ENCODE measurements around the gene PM20D2.

The PM20D2 gene

GRCh38 chr6:89199579-89199978 lies 53.7 kb downstream of the PM20D2 start:
- Histone ChIP-seq H3K4me3 (ENCODE audit: insufficient read depth, low read depth, low read length) (no peak overlapping the region), H3K27ac (ENCODE audit: insufficient read depth, low read depth, low read length, poor library complexity, severe bottlenecking) (no peak overlapping the region), H3K36me3 (ENCODE audit: control insufficient read depth, insufficient read depth, low read length) (no peaks in the 10 kb centered on the region), H3K4me1 (ENCODE audit: control insufficient read depth, insufficient read depth, low read length) (peaks cover 3% of the 10 kb centered on the region), H3K27me3 (ENCODE audit: control insufficient read depth, insufficient read depth, low read length, poor library complexity, severe bottlenecking) (no peaks in the 10 kb centered on the region), H3K9me3 (ENCODE audit: control insufficient read depth, low read length) (no peaks in the 10 kb centered on the region)
- 88 to 99% methylated on average over 2 of the region's 2 CpGs for WGBS, 2 experiments

- Histone ChIP-seq H3K9me3 (ENCODE audit: control insufficient read depth, low read length) (no peaks in the 10 kb centered on the region), H3K4me3 (ENCODE audit: insufficient read depth, low read depth, low read length) (no peak overlapping the region), H3K36me3 (ENCODE audit: control insufficient read depth, insufficient read depth, low read length) (no peaks in the 10 kb centered on the region), H3K27me3 (ENCODE audit: control insufficient read depth, insufficient read depth, low read length, poor library complexity, severe bottlenecking) (no peaks in the 10 kb centered on the region), H3K27ac (ENCODE audit: insufficient read depth, low read depth, low read length, poor library complexity, severe bottlenecking) (no peak overlapping the region), H3K4me1 (ENCODE audit: control insufficient read depth, insufficient read depth, low read length) (peaks cover 3% of the 10 kb centered on the region)
- WGBS, 2 experiments = 95 to 97% methylated on average over 7 of the region's 7 CpGs
Measured at GRCh38 chr6:89200706-89201215, 54.9 kb downstream of the PM20D2 start.

- no peaks in the 10 kb centered on the region for H3K4me1 ChIP-seq (ENCODE audit: control insufficient read depth, insufficient read depth, low read length)
- WGBS, 2 experiments = 87 to 91% methylated on average over 11 of the region's 11 CpGs
- H3K27me3 ChIP-seq (ENCODE audit: control insufficient read depth, insufficient read depth, low read length, poor library complexity, severe bottlenecking) = no peaks in the 10 kb centered on the region
- no peaks in the 10 kb centered on the region for H3K36me3 ChIP-seq (ENCODE audit: control insufficient read depth, insufficient read depth, low read length)
- H3K27ac ChIP-seq (ENCODE audit: insufficient read depth, low read depth, low read length, poor library complexity, severe bottlenecking) = no peak overlapping the region
- H3K9me3 ChIP-seq (ENCODE audit: control insufficient read depth, low read length) = no peaks in the 10 kb centered on the region
- H3K4me3 ChIP-seq (ENCODE audit: insufficient read depth, low read depth, low read length) = no peak overlapping the region
Measured at GRCh38 chr6:89204096-89204495, 58.2 kb downstream of the PM20D2 start.

GRCh38 chr6:89205819-89206218 lies 60.0 kb downstream of the PM20D2 start:
- no peaks in the 10 kb centered on the region for H3K27me3 ChIP-seq (ENCODE audit: control insufficient read depth, insufficient read depth, low read length, poor library complexity, severe bottlenecking)
- 71 to 75% methylated on average over 4 of the region's 4 CpGs for WGBS, 2 experiments
- H3K4me1 ChIP-seq (ENCODE audit: control insufficient read depth, insufficient read depth, low read length) = no peaks in the 10 kb centered on the region
- H3K9me3 ChIP-seq (ENCODE audit: control insufficient read depth, low read length) = no peaks in the 10 kb centered on the region
- H3K27ac ChIP-seq (ENCODE audit: insufficient read depth, low read depth, low read length, poor library complexity, severe bottlenecking) = no peak overlapping the region
- no peak overlapping the region for H3K4me3 ChIP-seq (ENCODE audit: insufficient read depth, low read depth, low read length)
- no peaks in the 10 kb centered on the region for H3K36me3 ChIP-seq (ENCODE audit: control insufficient read depth, insufficient read depth, low read length)

GRCh38 chr6:89208551-89208950 lies 62.7 kb downstream of the PM20D2 start:
- no peaks in the 10 kb centered on the region for H3K36me3 ChIP-seq (ENCODE audit: control insufficient read depth, insufficient read depth, low read length)
- WGBS, 2 experiments = 97% methylated on average over 4 of the region's 4 CpGs
- no peak overlapping the region for H3K4me3 ChIP-seq (ENCODE audit: insufficient read depth, low read depth, low read length)
- no peaks in the 10 kb centered on the region for H3K27me3 ChIP-seq (ENCODE audit: control insufficient read depth, insufficient read depth, low read length, poor library complexity, severe bottlenecking)
- H3K4me1 ChIP-seq (ENCODE audit: control insufficient read depth, insufficient read depth, low read length) = peaks cover 3% of the 10 kb centered on the region
- no peaks in the 10 kb centered on the region for H3K9me3 ChIP-seq (ENCODE audit: control insufficient read depth, low read length)
- no peak overlapping the region for H3K27ac ChIP-seq (ENCODE audit: insufficient read depth, low read depth, low read length, poor library complexity, severe bottlenecking)

GRCh38 chr6:89209457-89209856 lies 63.6 kb downstream of the PM20D2 start:
- WGBS, 2 experiments = 94 to 96% methylated on average over 6 of the region's 6 CpGs
- Histone ChIP-seq H3K4me3 (ENCODE audit: insufficient read depth, low read depth, low read length) (no peak overlapping the region), H3K9me3 (ENCODE audit: control insufficient read depth, low read length) (no peaks in the 10 kb centered on the region), H3K4me1 (ENCODE audit: control insufficient read depth, insufficient read depth, low read length) (peaks cover 3% of the 10 kb centered on the region), H3K27me3 (ENCODE audit: control insufficient read depth, insufficient read depth, low read length, poor library complexity, severe bottlenecking) (no peaks in the 10 kb centered on the region), H3K36me3 (ENCODE audit: control insufficient read depth, insufficient read depth, low read length) (no peaks in the 10 kb centered on the region), H3K27ac (ENCODE audit: insufficient read depth, low read depth, low read length, poor library complexity, severe bottlenecking) (no peak overlapping the region)

- Histone ChIP-seq H3K27ac (ENCODE audit: insufficient read depth, low read depth, low read length, poor library complexity, severe bottlenecking) (no peak overlapping the region), H3K4me1 (ENCODE audit: control insufficient read depth, insufficient read depth, low read length) (peaks cover 3% of the 10 kb centered on the region), H3K9me3 (ENCODE audit: control insufficient read depth, low read length) (no peaks in the 10 kb centered on the region), H3K27me3 (ENCODE audit: control insufficient read depth, insufficient read depth, low read length, poor library complexity, severe bottlenecking) (no peaks in the 10 kb centered on the region), H3K36me3 (ENCODE audit: control insufficient read depth, insufficient read depth, low read length) (no peaks in the 10 kb centered on the region), H3K4me3 (ENCODE audit: insufficient read depth, low read depth, low read length) (no peak overlapping the region)
- 54 to 58% methylated on average over 5 of the region's 5 CpGs for WGBS, 2 experiments
Measured at GRCh38 chr6:89212472-89212871, 66.6 kb downstream of the PM20D2 start.

GRCh38 chr6:89214197-89214596 lies 68.3 kb downstream of the PM20D2 start:
- Histone ChIP-seq H3K27me3 (ENCODE audit: control insufficient read depth, insufficient read depth, low read length, poor library complexity, severe bottlenecking) (no peaks in the 10 kb centered on the region), H3K27ac (ENCODE audit: insufficient read depth, low read depth, low read length, poor library complexity, severe bottlenecking) (no peak overlapping the region), H3K4me1 (ENCODE audit: control insufficient read depth, insufficient read depth, low read length) (peaks cover 3% of the 10 kb centered on the region), H3K36me3 (ENCODE audit: control insufficient read depth, insufficient read depth, low read length) (no peaks in the 10 kb centered on the region), H3K9me3 (ENCODE audit: control insufficient read depth, low read length) (no peaks in the 10 kb centered on the region), H3K4me3 (ENCODE audit: insufficient read depth, low read depth, low read length) (no peak overlapping the region)

All from ectodermal cell (in vitro differentiated cells).